Liver (tissue), 3 donors: ENCODE measurements around the gene CSTA.

Experiments
- EGR1 ChIP-seq, 2 donors: IDR thresholded peaks; 2 replicates each; pipeline ENCODE4 v1.6.1; 2016 to 2018; ENCODE audit warnings: antibody characterized with exemption in 2 of 2, low read depth in 2 of 2
- SP1 ChIP-seq: IDR thresholded peaks from 2 replicates; pipeline ENCODE4 v1.6.1; 2018; ENCODE audit warnings: antibody characterized with exemption, mild to moderate bottlenecking
- TAF1 ChIP-seq: conservative IDR thresholded peaks from 2 replicates; pipeline ENCODE4 v1.6.1; 2016; ENCODE audit warnings: antibody characterized with exemption, mild to moderate bottlenecking
- YY1 ChIP-seq: IDR thresholded peaks from 2 replicates; pipeline ENCODE4 v1.6.1; 2016; ENCODE audit warnings: antibody characterized with exemption, mild to moderate bottlenecking
- TF ChIP-seq, protein P1 (sequence below): fragments of 150-350 bp; IDR thresholded peaks from 2 replicates; pipeline ENCODE4 v1.5.1; 2017; ENCODE audit warnings: improper control_type of control experiment, low read depth, low read length; ENCODE audit not compliant: missing input control
- donor health status: healthy.
- donor health status: healthy.

DNA sequence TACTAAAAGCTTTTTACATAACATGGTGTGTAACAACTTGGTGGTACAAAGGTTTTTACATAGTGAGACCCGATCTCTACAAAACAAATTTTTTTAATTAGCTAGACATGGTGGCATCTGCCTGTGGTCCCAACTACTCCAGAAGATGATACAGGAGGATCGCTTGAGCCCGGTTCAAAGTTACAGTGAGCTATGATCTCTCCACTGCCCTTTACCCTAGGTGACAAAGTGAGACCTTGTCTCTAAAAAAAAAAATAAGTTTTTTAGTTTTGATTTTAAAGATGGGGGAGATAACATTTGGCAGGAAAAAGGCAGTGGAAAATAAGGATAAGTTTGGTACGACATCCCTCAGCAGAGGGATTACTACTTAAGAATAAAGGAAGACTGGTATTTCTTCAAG lies 64.8 kb downstream of the CSTA start:
- TF ChIP-seq, protein P1, sequence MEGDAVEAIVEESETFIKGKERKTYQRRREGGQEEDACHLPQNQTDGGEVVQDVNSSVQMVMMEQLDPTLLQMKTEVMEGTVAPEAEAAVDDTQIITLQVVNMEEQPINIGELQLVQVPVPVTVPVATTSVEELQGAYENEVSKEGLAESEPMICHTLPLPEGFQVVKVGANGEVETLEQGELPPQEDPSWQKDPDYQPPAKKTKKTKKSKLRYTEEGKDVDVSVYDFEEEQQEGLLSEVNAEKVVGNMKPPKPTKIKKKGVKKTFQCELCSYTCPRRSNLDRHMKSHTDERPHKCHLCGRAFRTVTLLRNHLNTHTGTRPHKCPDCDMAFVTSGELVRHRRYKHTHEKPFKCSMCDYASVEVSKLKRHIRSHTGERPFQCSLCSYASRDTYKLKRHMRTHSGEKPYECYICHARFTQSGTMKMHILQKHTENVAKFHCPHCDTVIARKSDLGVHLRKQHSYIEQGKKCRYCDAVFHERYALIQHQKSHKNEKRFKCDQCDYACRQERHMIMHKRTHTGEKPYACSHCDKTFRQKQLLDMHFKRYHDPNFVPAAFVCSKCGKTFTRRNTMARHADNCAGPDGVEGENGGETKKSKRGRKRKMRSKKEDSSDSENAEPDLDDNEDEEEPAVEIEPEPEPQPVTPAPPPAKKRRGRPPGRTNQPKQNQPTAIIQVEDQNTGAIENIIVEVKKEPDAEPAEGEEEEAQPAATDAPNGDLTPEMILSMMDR: no peak
- TF ChIP-seq SP1 (no peak), YY1 (no peak), EGR1 (IDR thresholded peaks at IDR 0.05; ENCODE audit: low read depth in 2 of 2) (no peak), TAF1 (no peak)
